Measurements from ENCODE around the gene PBX4.

Gene PBX4

GRCh38 chr19:19540064-19540714 is 78.3 kb downstream of the PBX4 start:
- Histone ChIP-seq H3K4me3 (ENCODE audit: low read length) (no peak overlapping the region), H3K9ac (ENCODE audit: low read length) (no peak overlapping the region)

GRCh38 chr19:19539698-19540063 is 78.8 kb downstream of the PBX4 start:
- Histone ChIP-seq H3K27ac (ENCODE audit: low read length) (no peak overlapping the region), H3K27me3 (ENCODE audit: control insufficient read depth, insufficient read depth, low read length) (peaks cover 19% of the 10 kb centered on the region), H3K4me1 (ENCODE audit: control insufficient read depth, low read depth, low read length) (no peaks in the 10 kb centered on the region), H3K9me3 (ENCODE audit: control insufficient read depth, low read depth, low read length) (no peaks in the 10 kb centered on the region), H3K36me3 (ENCODE audit: control insufficient read depth, low read depth, low read length) (no peaks in the 10 kb centered on the region), H3K4me3 (ENCODE audit: low read length) (no peak overlapping the region), H3K9ac (ENCODE audit: low read length) (no peak overlapping the region)

More at GRCh38 chr19:19540064-19540714, 78.3 kb downstream of the PBX4 start:
- H3K4me1 ChIP-seq (ENCODE audit: control insufficient read depth, low read depth, low read length): no peaks in the 10 kb centered on the region
- no peak overlapping the region for H3K27ac ChIP-seq (ENCODE audit: low read length)
- H3K27me3 ChIP-seq (ENCODE audit: control insufficient read depth, insufficient read depth, low read length): peaks cover 19% of the 10 kb centered on the region
- no peaks in the 10 kb centered on the region for H3K9me3 ChIP-seq (ENCODE audit: control insufficient read depth, low read depth, low read length)
- no peaks in the 10 kb centered on the region for H3K36me3 ChIP-seq (ENCODE audit: control insufficient read depth, low read depth, low read length)

- peaks cover 19% of the 10 kb centered on the region for H3K27me3 ChIP-seq (ENCODE audit: control insufficient read depth, insufficient read depth, low read length)
- no peaks in the 10 kb centered on the region for H3K36me3 ChIP-seq (ENCODE audit: control insufficient read depth, low read depth, low read length)
- H3K9me3 ChIP-seq (ENCODE audit: control insufficient read depth, low read depth, low read length): no peaks in the 10 kb centered on the region
- H3K4me1 ChIP-seq (ENCODE audit: control insufficient read depth, low read depth, low read length): no peaks in the 10 kb centered on the region
- H3K27ac ChIP-seq (ENCODE audit: low read length): no peak overlapping the region
- H3K9ac ChIP-seq (ENCODE audit: low read length): no peak overlapping the region
- peak overlapping the region; percentile 59 for H3K4me3 ChIP-seq (ENCODE audit: low read length)
Observed at GRCh38 chr19:19538785-19539166, 79.7 kb downstream of the PBX4 start.

- Histone ChIP-seq H3K4me3 (ENCODE audit: low read length) (peak within 1 kb of the TSS; percentile 59), H3K36me3 (ENCODE audit: control insufficient read depth, low read depth, low read length) (no peaks in the 10 kb centered on the region), H3K9me3 (ENCODE audit: control insufficient read depth, low read depth, low read length) (no peaks in the 10 kb centered on the region), H3K9ac (ENCODE audit: low read length) (peak within 1 kb of the TSS; percentile 36), H3K4me1 (ENCODE audit: control insufficient read depth, low read depth, low read length) (no peaks in the 10 kb centered on the region), H3K27me3 (ENCODE audit: control insufficient read depth, insufficient read depth, low read length) (peaks cover 19% of the 10 kb centered on the region), H3K27ac (ENCODE audit: low read length) (no peak within 1 kb of the TSS)
Observed at GRCh38 chr19:19538061-19538784, 80.3 kb downstream of the PBX4 start, which contains the start of gene CILP2. CILP2 (plus strand) TSS chr19:19538265; CDS start chr19:19538350, 85 bp downstream.

- no peak overlapping the region for H3K9ac ChIP-seq (ENCODE audit: low read length)
Observed at GRCh38 chr19:19537075-19538048, 81.1 kb downstream of the PBX4 start.

GRCh38 chr19:19535311-19536191 is 82.9 kb downstream of the PBX4 start:
- Histone ChIP-seq H3K36me3 (ENCODE audit: control insufficient read depth, low read depth, low read length) (no peaks in the 10 kb centered on the region), H3K9me3 (ENCODE audit: control insufficient read depth, low read depth, low read length) (no peaks in the 10 kb centered on the region), H3K27me3 (ENCODE audit: control insufficient read depth, insufficient read depth, low read length) (peaks cover 19% of the 10 kb centered on the region), H3K9ac (ENCODE audit: low read length) (no peak overlapping the region), H3K4me1 (ENCODE audit: control insufficient read depth, low read depth, low read length) (no peaks in the 10 kb centered on the region), H3K4me3 (ENCODE audit: low read length) (no peak overlapping the region), H3K27ac (ENCODE audit: low read length) (no peak overlapping the region)

More at GRCh38 chr19:19537075-19538048, 81.1 kb downstream of the PBX4 start:
- no peaks in the 10 kb centered on the region for H3K4me1 ChIP-seq (ENCODE audit: control insufficient read depth, low read depth, low read length)
- H3K27me3 ChIP-seq (ENCODE audit: control insufficient read depth, insufficient read depth, low read length): peaks cover 19% of the 10 kb centered on the region
- no peak overlapping the region for H3K4me3 ChIP-seq (ENCODE audit: low read length)
- no peaks in the 10 kb centered on the region for H3K9me3 ChIP-seq (ENCODE audit: control insufficient read depth, low read depth, low read length)
- H3K27ac ChIP-seq (ENCODE audit: low read length): no peak overlapping the region
- H3K36me3 ChIP-seq (ENCODE audit: control insufficient read depth, low read depth, low read length): no peaks in the 10 kb centered on the region

GRCh38 chr19:19534556-19535265 is 83.8 kb downstream of the PBX4 start:
- Histone ChIP-seq H3K4me3 (ENCODE audit: low read length) (no peak overlapping the region), H3K4me1 (ENCODE audit: control insufficient read depth, low read depth, low read length) (no peaks in the 10 kb centered on the region), H3K27ac (ENCODE audit: low read length) (no peak overlapping the region), H3K27me3 (ENCODE audit: control insufficient read depth, insufficient read depth, low read length) (peaks cover 15% of the 10 kb centered on the region), H3K9me3 (ENCODE audit: control insufficient read depth, low read depth, low read length) (no peaks in the 10 kb centered on the region), H3K9ac (ENCODE audit: low read length) (no peak overlapping the region), H3K36me3 (ENCODE audit: control insufficient read depth, low read depth, low read length) (no peaks in the 10 kb centered on the region)

GRCh38 chr19:19533841-19534240 is 84.6 kb downstream of the PBX4 start:
- Histone ChIP-seq H3K9ac (ENCODE audit: low read length) (no peak overlapping the region), H3K36me3 (ENCODE audit: control insufficient read depth, low read depth, low read length) (no peaks in the 10 kb centered on the region), H3K4me3 (ENCODE audit: low read length) (no peak overlapping the region), H3K27me3 (ENCODE audit: control insufficient read depth, insufficient read depth, low read length) (peaks cover 6% of the 10 kb centered on the region), H3K9me3 (ENCODE audit: control insufficient read depth, low read depth, low read length) (no peaks in the 10 kb centered on the region), H3K4me1 (ENCODE audit: control insufficient read depth, low read depth, low read length) (no peaks in the 10 kb centered on the region), H3K27ac (ENCODE audit: low read length) (no peak overlapping the region)

- H3K4me3 ChIP-seq (ENCODE audit: low read length): no peak overlapping the region
- H3K9ac ChIP-seq (ENCODE audit: low read length): no peak overlapping the region
- no peaks in the 10 kb centered on the region for H3K9me3 ChIP-seq (ENCODE audit: control insufficient read depth, low read depth, low read length)
- H3K27ac ChIP-seq (ENCODE audit: low read length): no peak overlapping the region
- H3K36me3 ChIP-seq (ENCODE audit: control insufficient read depth, low read depth, low read length): peaks cover 2% of the 10 kb centered on the region
- no peaks in the 10 kb centered on the region for H3K27me3 ChIP-seq (ENCODE audit: control insufficient read depth, insufficient read depth, low read length)
- H3K4me1 ChIP-seq (ENCODE audit: control insufficient read depth, low read depth, low read length): no peaks in the 10 kb centered on the region
Observed at GRCh38 chr19:19532806-19533701, 85.4 kb downstream of the PBX4 start.

All from iPS-18a (cell line).